Measurements from ENCODE around the gene SLC5A2.
"Not testable (repeated sequence)": the region's sequence is repeated elsewhere in the genome, so short reads cannot be mapped to it uniquely, and the experiment has no call there.

The SLC5A2 gene

DNA sequence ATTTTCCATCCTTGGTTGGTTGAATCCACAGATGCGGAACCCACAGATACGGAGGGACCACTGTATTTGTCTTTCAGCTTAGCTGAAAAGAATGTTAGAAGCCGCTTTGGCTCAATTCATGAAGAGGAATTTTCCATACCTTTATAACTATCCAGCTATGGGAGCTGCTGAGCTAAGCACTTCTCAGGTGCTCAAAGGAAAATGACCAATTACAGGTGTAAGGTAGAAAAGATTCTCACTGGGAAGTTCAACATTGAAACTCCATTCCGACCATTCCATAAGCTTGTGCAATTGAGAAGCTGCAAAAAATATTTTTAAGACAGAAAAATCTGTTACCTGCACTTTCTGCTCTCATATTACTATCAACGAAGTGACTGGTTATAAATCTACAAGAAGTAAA lies 47.5 kb downstream of the SLC5A2 start:
- no peak for DNase-seq

GRCh38 chr16:31531096-31531495 lies 48.2 kb downstream of the SLC5A2 start:
- DNase-seq = no peak

GRCh38 chr16:31532120-31532519 lies 49.2 kb downstream of the SLC5A2 start:
- DNase-seq = no peak

DNA sequence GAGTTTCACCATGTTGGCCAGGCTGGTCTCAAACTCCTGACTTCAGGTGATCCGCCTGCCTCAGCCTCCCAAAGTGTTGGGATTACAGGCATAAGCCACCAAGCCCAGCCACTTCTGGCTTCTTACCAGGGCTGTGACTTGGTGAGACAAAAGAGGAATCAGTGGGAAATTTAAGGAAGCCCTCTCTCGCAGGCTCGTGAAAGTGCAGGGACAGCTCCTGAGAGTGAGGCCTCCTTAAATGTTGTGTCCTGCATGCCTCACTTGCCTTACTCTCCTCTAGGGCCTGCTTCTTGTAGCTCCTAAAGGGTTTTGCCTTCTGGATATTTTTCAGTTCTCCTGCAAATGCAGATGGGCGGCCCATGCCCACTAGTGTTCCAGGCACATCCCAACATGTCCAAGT lies 50.0 kb downstream of the SLC5A2 start:
- DNase-seq = no peak

GRCh38 chr16:31535737-31536136 lies 52.8 kb downstream of the SLC5A2 start:
- DNase-seq = no peak

DNA sequence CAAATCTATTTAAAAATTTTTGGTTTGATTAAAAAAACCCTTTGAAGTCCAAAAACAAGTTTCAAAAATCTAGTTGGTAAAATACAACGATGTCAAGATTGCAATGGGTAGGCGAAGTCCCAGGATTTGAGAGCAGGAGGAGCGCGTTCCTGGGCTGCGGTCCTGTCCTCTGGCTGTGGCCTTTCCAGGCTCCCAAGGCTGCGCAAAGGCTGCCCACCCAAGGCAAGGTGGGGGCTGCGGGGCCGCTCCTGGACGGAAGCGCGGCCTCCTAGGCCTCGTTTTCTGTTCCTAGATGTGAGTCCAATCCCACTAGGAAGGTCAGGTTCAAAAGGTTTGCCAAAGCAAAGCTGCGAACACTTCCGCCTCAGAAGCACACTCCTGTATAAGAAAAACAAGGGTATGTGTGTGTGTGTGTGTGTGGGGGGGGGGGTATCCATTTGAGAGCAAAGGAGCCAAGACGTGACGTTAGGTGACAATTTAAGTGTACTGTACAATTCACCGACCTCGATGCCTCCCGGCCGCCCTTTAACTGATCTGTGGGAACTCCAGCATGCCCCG lies 54.0 kb downstream of the SLC5A2 start:
- no peak for DNase-seq

GRCh38 chr16:31537362-31538242 lies 54.7 kb downstream of the SLC5A2 start:
- DNase-seq = no peak

- DNase-seq = not testable (repeated sequence)
Observed at GRCh38 chr16:31538243-31538598, 55.3 kb downstream of the SLC5A2 start.

- not testable (repeated sequence) for DNase-seq
Observed at GRCh38 chr16:31539762-31540161, 56.8 kb downstream of the SLC5A2 start.

All from HCEC 1CT (cell line).